Left ventricle myocardium inferior (tissue), 1 donor: ENCODE measurements around the gene ZNF469. TPM values are rescaled to one million over a fixed set of nuclear protein-coding genes. Genes with fewer than 3 reads are reported as not detected.
A peak's percentile ranks its signal among the peaks of the same experiment; 100 is the strongest.
"Not testable (repeated sequence)": the region's sequence is repeated elsewhere in the genome, so short reads cannot be mapped to it uniquely, and the experiment has no call there.

ENCODE experiments used
- DNase-seq: peaks from one replicate; pipeline ENCODE4 v3.0.0-alpha.2; 2020
- H3K27ac ChIP-seq: fragments of 200-600 bp; replicated peaks from 2 replicates; pipeline ENCODE4 v1.8.0; 2021
- H3K27me3 ChIP-seq: fragments of 200-600 bp; 2 replicates; pipeline ENCODE4 v1.8.0; 2021; ENCODE audit warnings: low read depth
- H3K36me3 ChIP-seq: fragments of 200-600 bp; 2 replicates; pipeline ENCODE4 v1.8.0; 2021
- H3K4me1 ChIP-seq: fragments of 200-600 bp; 2 replicates; pipeline ENCODE4 v1.8.0; 2021
- H3K4me3 ChIP-seq: fragments of 200-600 bp; 2 replicates; pipeline ENCODE4 v1.8.0; 2021; ENCODE audit warnings: mild to moderate bottlenecking, moderate library complexity
- H3K9me3 ChIP-seq: fragments of 200-600 bp; replicated peaks from 2 replicates; pipeline ENCODE4 v1.8.0; 2021
- intact Hi-C: fragments of 100-400 bp; cut with micrococcal nuclease; formaldehyde crosslinking; loops from one replicate; pipeline ENCODE4 v1.11.0; 2022
- total RNA-seq: library from RNA; stranded (reverse); fragmentation: NEBNext Ultra II Directional; extraction: Animal tissue kit (Norgen Biotek cat#: 25700); gene quantifications from one replicate; pipeline ENCODE4 v1.2.1, GENCODE V29; 2021
- TF ChIP-seq, protein P1 (sequence below): fragments of 200-600 bp; IDR thresholded peaks from 2 replicates; pipeline ENCODE4 v1.8.0; 2021; ENCODE audit warnings: antibody characterized with exemption, mild to moderate bottlenecking, borderline replicate concordance
- donor health status: DM: no; HTN: yes; CAD: no; lungs with severe emphysema.

ZNF469 gene
- total RNA-seq, 1 donor from 2014 or later, result 0.74 TPM

DNA sequence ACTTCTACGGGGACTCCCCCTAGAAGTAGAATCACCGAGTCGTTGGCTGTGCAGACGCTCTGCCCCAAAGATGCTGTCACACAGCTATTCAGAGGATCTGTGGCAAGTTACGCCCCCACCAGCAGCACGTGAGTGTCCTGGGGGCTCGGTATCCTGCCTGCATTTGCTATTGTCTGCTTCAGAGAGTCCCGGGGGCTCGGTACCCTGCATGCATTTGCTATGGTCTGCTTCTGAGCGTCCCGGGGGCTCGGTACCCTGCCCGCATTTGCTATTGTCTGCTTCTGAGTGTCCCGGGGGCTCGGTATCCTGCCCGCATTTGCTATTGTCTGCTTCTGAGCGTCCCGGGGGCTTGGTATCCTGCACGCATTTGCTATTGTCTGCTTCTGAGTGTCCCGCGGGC lies 23.8 kb upstream of the ZNF469 start:
- intact Hi-C loops, result no loop called here
- H3K36me3 ChIP-seq, result no peaks in the 10 kb centered on the region
- H3K4me3 ChIP-seq, result no peak overlapping the region
- no peak overlapping the region for H3K27ac ChIP-seq
- peaks cover 23% of the 10 kb centered on the region for H3K9me3 ChIP-seq
- H3K4me1 ChIP-seq, result no peaks in the 10 kb centered on the region
- TF ChIP-seq, protein P1, sequence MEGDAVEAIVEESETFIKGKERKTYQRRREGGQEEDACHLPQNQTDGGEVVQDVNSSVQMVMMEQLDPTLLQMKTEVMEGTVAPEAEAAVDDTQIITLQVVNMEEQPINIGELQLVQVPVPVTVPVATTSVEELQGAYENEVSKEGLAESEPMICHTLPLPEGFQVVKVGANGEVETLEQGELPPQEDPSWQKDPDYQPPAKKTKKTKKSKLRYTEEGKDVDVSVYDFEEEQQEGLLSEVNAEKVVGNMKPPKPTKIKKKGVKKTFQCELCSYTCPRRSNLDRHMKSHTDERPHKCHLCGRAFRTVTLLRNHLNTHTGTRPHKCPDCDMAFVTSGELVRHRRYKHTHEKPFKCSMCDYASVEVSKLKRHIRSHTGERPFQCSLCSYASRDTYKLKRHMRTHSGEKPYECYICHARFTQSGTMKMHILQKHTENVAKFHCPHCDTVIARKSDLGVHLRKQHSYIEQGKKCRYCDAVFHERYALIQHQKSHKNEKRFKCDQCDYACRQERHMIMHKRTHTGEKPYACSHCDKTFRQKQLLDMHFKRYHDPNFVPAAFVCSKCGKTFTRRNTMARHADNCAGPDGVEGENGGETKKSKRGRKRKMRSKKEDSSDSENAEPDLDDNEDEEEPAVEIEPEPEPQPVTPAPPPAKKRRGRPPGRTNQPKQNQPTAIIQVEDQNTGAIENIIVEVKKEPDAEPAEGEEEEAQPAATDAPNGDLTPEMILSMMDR, result no peak
- peaks cover 49% of the 10 kb centered on the region for H3K27me3 ChIP-seq
- peak; percentile 4 for DNase-seq

DNA sequence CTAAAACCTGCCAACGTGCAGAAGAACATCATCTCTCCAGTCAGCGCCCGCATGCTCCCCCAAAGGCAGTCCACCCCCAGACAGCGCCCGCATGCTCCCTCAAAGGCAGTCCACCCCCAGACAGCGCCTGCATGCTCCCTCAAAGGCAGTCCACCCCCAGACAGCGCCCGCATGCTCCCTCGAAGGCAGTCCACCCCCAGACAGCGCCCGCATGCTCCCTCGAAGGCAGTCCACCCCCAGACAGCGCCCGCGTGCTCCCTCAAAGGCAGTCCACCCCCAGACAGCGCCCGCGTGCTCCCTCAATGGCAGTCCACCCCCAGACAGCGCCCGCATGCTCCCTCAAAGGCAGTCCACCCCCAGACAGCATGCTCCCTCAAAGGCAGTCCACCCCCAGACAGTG lies 22.4 kb upstream of the ZNF469 start:
- H3K27ac ChIP-seq, H3K4me3 ChIP-seq, H3K36me3 ChIP-seq, intact Hi-C loops, H3K4me1 ChIP-seq: not testable (repeated sequence)
- peaks cover 57% of the 10 kb centered on the region for H3K27me3 ChIP-seq
- peak; percentile 5 for DNase-seq
- H3K9me3 ChIP-seq, result peaks cover 23% of the 10 kb centered on the region

DNA sequence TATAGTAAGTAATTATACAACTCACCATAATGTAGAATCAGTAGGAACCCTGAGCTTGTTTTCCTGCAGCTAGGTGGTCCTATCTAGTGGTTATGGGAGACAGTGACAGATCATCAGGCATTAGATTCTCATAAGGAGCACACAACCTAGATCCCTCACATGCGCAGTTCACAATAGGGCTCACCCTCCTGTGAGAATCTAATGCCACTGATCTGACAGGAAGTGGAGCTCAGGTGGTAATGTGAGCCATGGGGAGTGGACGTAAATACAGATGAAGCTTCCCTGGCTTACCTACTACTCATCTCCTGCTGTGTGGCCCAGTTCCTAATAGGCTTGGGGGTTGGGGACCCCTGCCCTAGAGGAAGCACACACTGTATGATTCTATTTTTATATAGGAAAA lies 21.8 kb upstream of the ZNF469 start:
- intact Hi-C loops, result no loop called here
- Histone ChIP-seq H3K4me1 (no peaks in the 10 kb centered on the region), H3K36me3 (no peaks in the 10 kb centered on the region), H3K27me3 (peaks cover 62% of the 10 kb centered on the region), H3K27ac (no peak overlapping the region), H3K4me3 (no peak overlapping the region), H3K9me3 (peaks cover 23% of the 10 kb centered on the region)
- DNase-seq, result no peak
- TF ChIP-seq, protein P1, result no peak

DNA sequence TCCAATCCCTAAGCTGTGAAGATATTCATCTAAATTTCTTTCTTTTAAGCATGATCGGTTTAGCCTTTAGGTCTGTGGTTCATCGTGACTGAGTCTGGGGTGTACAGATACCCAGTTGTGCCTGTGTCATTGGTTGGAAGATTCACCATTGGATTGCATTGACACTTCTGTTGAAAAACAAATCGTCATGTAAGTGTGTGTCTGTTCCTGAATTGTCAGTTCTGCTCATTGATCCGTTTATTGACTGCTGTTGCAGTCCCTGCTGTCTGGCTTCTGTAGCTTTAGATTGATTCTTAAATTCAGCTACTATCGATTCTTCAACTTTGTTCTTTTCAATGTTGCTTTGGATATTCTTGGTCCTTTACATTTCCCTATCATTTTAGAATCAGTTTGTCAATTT lies 21.0 kb upstream of the ZNF469 start:
- Histone ChIP-seq H3K4me1 (no peaks in the 10 kb centered on the region), H3K9me3 (peaks cover 23% of the 10 kb centered on the region), H3K27me3 (peaks cover 61% of the 10 kb centered on the region), H3K27ac (no peak overlapping the region), H3K36me3 (no peaks in the 10 kb centered on the region), H3K4me3 (no peak overlapping the region)
- intact Hi-C loops, result no loop called here
- DNase-seq, result no peak
- TF ChIP-seq, protein P1, result no peak

DNA sequence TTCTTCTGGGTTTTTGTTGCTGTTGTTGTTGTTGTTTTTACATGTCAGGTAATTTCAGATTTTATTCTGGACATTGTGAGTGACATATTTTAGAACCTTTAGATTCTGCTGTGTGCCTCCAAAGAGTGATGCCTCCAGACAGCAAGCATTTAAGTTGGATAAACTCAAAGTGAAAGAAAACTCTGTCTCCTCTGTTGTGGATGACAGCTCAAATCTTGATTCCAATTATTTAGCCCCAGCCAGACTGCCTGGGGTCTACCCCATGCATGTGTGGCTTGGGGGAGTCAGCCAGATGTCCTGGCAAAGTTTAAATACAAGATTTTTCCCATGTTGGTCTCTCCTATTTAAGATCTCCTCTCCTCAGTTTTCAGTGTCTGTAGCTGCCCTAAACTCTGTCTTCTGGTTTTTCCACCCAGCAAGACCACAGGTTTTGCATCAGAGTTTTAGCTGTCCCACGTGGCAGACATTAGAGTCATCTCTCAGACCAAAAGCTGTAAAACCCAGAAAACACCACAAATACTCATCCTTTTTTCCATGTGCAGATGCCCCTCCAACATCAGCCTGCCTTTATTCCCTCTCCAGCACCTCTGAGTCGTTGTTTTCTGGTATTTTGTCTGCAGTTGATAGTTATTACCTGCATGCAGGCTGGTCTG lies 19.4 kb upstream of the ZNF469 start:
- no peak overlapping the region for H3K27ac ChIP-seq
- H3K27me3 ChIP-seq, result peaks cover 52% of the 10 kb centered on the region
- intact Hi-C loops, result no loop called here
- H3K36me3 ChIP-seq, result no peaks in the 10 kb centered on the region
- TF ChIP-seq, protein P1, result no peak
- no peak overlapping the region for H3K4me3 ChIP-seq
- no peak for DNase-seq
- no peaks in the 10 kb centered on the region for H3K4me1 ChIP-seq
- H3K9me3 ChIP-seq, result peaks cover 23% of the 10 kb centered on the region

DNA sequence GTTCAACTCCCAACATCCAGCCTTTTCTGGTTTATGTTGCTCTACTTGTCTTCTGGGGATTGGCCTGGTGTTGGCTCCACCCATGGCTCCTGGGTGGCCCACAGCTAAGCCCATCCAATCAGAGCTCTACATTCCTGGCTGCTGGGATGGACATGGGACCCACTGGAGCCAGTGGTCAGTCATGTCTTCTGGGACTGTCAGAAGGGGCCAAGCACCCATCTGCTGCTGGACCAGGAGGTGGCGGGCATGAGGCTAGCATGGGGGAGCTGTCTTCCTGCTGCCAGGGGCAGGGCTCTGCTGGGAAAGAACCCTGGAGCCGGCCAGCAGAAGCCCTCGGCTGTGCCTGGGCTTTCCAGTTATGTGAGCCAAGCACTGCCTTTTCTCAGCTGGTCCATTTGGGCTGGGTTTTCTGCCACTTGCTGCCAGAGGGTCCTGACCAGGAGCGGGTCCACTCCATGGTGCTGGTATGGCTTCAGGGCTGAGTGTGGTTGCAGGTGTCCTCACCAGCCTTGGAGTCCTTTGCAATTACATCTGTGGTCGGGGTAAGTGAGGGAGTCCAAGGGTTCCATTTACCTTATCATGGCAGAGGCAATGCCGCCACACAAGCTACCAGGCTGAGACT lies 17.4 kb upstream of the ZNF469 start:
- H3K27me3 ChIP-seq, result peaks cover 52% of the 10 kb centered on the region
- no peak overlapping the region for H3K4me3 ChIP-seq
- TF ChIP-seq, protein P1, result no peak
- peak; percentile 6 for DNase-seq
- H3K36me3 ChIP-seq, result no peaks in the 10 kb centered on the region
- no peaks in the 10 kb centered on the region for H3K4me1 ChIP-seq
- no peak overlapping the region for H3K27ac ChIP-seq
- intact Hi-C loops, result no loop called here
- peaks cover 23% of the 10 kb centered on the region for H3K9me3 ChIP-seq
